Loucy (cell line): ENCODE measurements around the gene GSE1.

ENCODE experiments used
- H2AFZ ChIP-seq: fragments of 200-600 bp; sonication (generic); 2 replicates; pipeline ENCODE4 v1.6.0; 2016; ENCODE audit warnings: antibody characterized with exemption, mild to moderate bottlenecking, low read length, moderate library complexity
- H3F3A ChIP-seq: fragments of 200-600 bp; 2 replicates; pipeline ENCODE4 v1.6.0; 2016; ENCODE audit warnings: antibody characterized with exemption, low read depth, mild to moderate bottlenecking
- H3K27me3 ChIP-seq: fragments of 200-600 bp; sonication (generic); 2 replicates; pipeline ENCODE4 v1.6.1; 2014; ENCODE audit warnings: low read length, mild to moderate bottlenecking; ENCODE audit not compliant: insufficient read depth, poor library complexity, severe bottlenecking
- H3K36me3 ChIP-seq: fragments of 200-600 bp; sonication (generic); 2 replicates; pipeline ENCODE4 v1.6.1; 2016; ENCODE audit warnings: low read length; ENCODE audit not compliant: insufficient read depth
- H3K4me1 ChIP-seq: fragments of 200-600 bp; sonication (generic); 2 replicates; pipeline ENCODE4 v1.5.1; 2014; ENCODE audit warnings: low read length, mild to moderate bottlenecking; ENCODE audit not compliant: insufficient read depth, poor library complexity, severe bottlenecking
- H3K4me2 ChIP-seq: fragments of 200-600 bp; sonication (generic); 2 replicates; pipeline ENCODE4 v1.6.0; 2014; ENCODE audit warnings: antibody characterized with exemption, low read length, low read depth, mild to moderate bottlenecking; ENCODE audit not compliant: poor library complexity, severe bottlenecking
- H3K4me3 ChIP-seq: fragments of 200-600 bp; sonication (generic); 2 replicates; pipeline ENCODE4 v1.5.1; 2014; ENCODE audit warnings: low read length, mild to moderate bottlenecking, mixed read lengths; ENCODE audit not compliant: poor library complexity, severe bottlenecking
- H3K79me2 ChIP-seq: fragments of 200-600 bp; sonication (generic); 2 replicates; pipeline ENCODE4 v1.6.1; 2014; ENCODE audit warnings: low read length; ENCODE audit not compliant: insufficient read depth
- H3K9ac ChIP-seq: fragments of 200-600 bp; sonication (generic); 2 replicates; pipeline ENCODE4 v1.6.0; 2014; ENCODE audit warnings: mild to moderate bottlenecking, low read depth, low read length, moderate library complexity; ENCODE audit not compliant: poor library complexity, severe bottlenecking
- H3K9me2 ChIP-seq: fragments of 200-600 bp; sonication (generic); replicated peaks from 2 replicates; pipeline ENCODE4 v1.6.1; 2016; ENCODE audit warnings: low read depth, low read length, mixed read lengths
- H3K9me3 ChIP-seq: fragments of 200-600 bp; sonication (generic); 2 replicates; pipeline ENCODE4 v1.6.1; 2014; ENCODE audit warnings: mild to moderate bottlenecking, antibody characterized with exemption, low read length, low read depth; ENCODE audit not compliant: insufficient read depth
- H4K20me1 ChIP-seq: fragments of 200-600 bp; sonication (generic); 2 replicates; pipeline ENCODE4 v1.6.0; 2014; ENCODE audit warnings: antibody characterized with exemption, low read length, mild to moderate bottlenecking; ENCODE audit not compliant: insufficient read depth, poor library complexity, severe bottlenecking
- CTCF ChIP-seq: fragments of 200-600 bp; sonication (generic); conservative IDR thresholded peaks from 2 replicates; pipeline ENCODE4 v1.5.1; 2014; ENCODE audit warnings: mild to moderate bottlenecking, antibody characterized with exemption, low read length
- EZH2phosphoT487 ChIP-seq: fragments of 200-600 bp; IDR thresholded peaks from 2 replicates; pipeline ENCODE4 v1.6.1; 2018; ENCODE audit warnings: antibody characterized with exemption, mild to moderate bottlenecking, moderate library complexity, borderline replicate concordance

The GSE1 gene

DNA sequence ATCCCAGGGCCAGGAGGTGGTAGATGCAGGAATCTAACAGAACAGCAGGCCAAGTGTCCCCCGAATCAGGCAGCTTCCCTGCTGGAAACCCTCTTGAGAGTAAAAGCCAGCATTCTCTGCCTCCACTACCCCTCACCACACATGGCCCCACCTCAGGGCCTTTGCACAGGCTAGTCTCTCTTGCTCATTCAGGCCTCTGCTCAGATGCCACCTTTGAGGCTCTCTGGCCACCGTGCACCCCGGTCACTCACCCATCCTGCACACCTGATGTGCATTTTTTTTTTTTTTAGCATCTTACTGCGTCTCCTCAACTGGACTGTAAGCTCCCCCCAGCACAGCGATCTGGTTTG, 34.5 kb upstream of the GSE1 start:
- no peaks in the 10 kb centered on the region for H3K27me3 ChIP-seq
- H3K4me3 ChIP-seq: no peak overlapping the region
- H3K4me2 ChIP-seq: no peak overlapping the region
- H2AFZ ChIP-seq: no peak overlapping the region
- no peaks in the 10 kb centered on the region for H3F3A ChIP-seq
- H3K9me2 ChIP-seq: no peaks in the 10 kb centered on the region
- peaks cover 100% of the 10 kb centered on the region for H3K79me2 ChIP-seq
- no peak overlapping the region for H3K9ac ChIP-seq
- peaks cover 100% of the 10 kb centered on the region for H4K20me1 ChIP-seq
- TF ChIP-seq CTCF: no peak
- TF ChIP-seq EZH2phosphoT487: no peak
- peaks cover 34% of the 10 kb centered on the region for H3K4me1 ChIP-seq
- H3K36me3 ChIP-seq: peaks cover 67% of the 10 kb centered on the region; the same call in 1 of the 2 replicates
- no peaks in the 10 kb centered on the region for H3K9me3 ChIP-seq

DNA sequence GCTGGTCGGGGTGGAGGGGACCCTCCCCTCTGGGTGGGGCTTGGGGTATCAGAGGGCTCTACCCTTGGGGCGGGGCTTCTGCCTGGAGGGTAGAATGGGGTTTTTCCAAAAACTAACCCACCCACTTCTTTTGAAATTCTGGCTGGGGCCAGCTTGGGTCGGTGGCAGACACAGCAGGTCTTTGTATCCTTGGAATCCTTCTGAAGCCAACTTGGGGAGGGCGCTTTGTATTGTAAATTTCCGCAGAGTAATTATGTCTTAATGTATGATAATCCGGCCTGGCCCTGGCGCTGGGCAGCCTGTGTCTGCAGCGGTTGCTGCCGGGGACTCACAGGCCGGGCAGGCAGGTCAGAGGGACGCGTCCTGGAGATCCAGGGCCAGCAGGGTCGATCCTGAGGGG, 33.9 kb upstream of the GSE1 start:
- Histone ChIP-seq H3K27me3 (no peaks in the 10 kb centered on the region), H3K36me3 (peaks cover 67% of the 10 kb centered on the region; the same call in 1 of the 2 replicates), H2AFZ (no peak overlapping the region), H4K20me1 (peaks cover 100% of the 10 kb centered on the region), H3F3A (no peaks in the 10 kb centered on the region), H3K9ac (no peak overlapping the region), H3K4me3 (no peak overlapping the region), H3K4me1 (peaks cover 30% of the 10 kb centered on the region), H3K79me2 (peaks cover 100% of the 10 kb centered on the region), H3K9me2 (no peaks in the 10 kb centered on the region), H3K9me3 (no peaks in the 10 kb centered on the region), H3K4me2 (no peak overlapping the region)
- TF ChIP-seq CTCF: no peak
- no peak for TF ChIP-seq EZH2phosphoT487

- Histone ChIP-seq H3K27me3 (no peaks in the 10 kb centered on the region), H3F3A (no peaks in the 10 kb centered on the region), H3K4me1 (peaks cover 24% of the 10 kb centered on the region), H3K4me3 (no peak overlapping the region), H3K9me2 (no peaks in the 10 kb centered on the region), H3K9me3 (no peaks in the 10 kb centered on the region), H4K20me1 (peaks cover 100% of the 10 kb centered on the region), H2AFZ (no peak overlapping the region), H3K79me2 (peaks cover 100% of the 10 kb centered on the region), H3K4me2 (no peak overlapping the region), H3K36me3 (peaks cover 67% of the 10 kb centered on the region; the same call in 1 of the 2 replicates), H3K9ac (no peak overlapping the region)
- TF ChIP-seq EZH2phosphoT487 (no peak), CTCF (no peak)
Measured at GRCh38 chr16:85579923-85580580, 33.1 kb upstream of the GSE1 start.
